K562 (cell line): Measurements from ENCODE around the gene STK32C. TPM values are rescaled to one million over a fixed set of nuclear protein-coding genes. Genes with fewer than 3 reads are reported as not detected.

Source experiments
- ATAC-seq: fragments of 200-7000 bp; cut with Tn5 transposase; 3 replicates; pipeline ENCODE4 v1.9.1; 2020; ENCODE audit warnings: moderate library complexity
- BruUV-seq: library from RNA; stranded (reverse); fragments of 400-500 nt; replicated peaks from 2 replicates; lab custom pipeline; 2021; lab: Mats Ljungman, UMichigan
- CTCF ChIA-PET: fragments of 300-600 bp; formaldehyde crosslinking; extraction: SDS; loops from one replicate; lab custom pipeline; 2021; ENCODE audit warnings: low intra/inter-chr PET ratio; lab: Yijun Ruan, JAX
- POLR2A ChIA-PET: fragments of 300-600, 350-650 bp; sonication (Branson Sonifier 250); formaldehyde crosslinking; extraction: SDS; loops from one replicate; lab custom pipeline; 2021; ENCODE audit warnings: antibody characterized with exemption, inconsistent platforms; lab: Yijun Ruan, JAX
- DNase-seq, 4 experiments: peaks; one replicate each; pipeline versions ENCODE4 v3.0.0 to v3.0.0-alpha.2; 2011 to 2018; ENCODE audit warnings: low spot score in 3 of 4, mixed read lengths in 3 of 4; ENCODE audit errors: extremely low read depth in 1 of 4
- FAIRE-seq: peaks from 2 replicates; lab custom pipeline; 2011; peaks lifted over from hg19 to GRCh38; lab: Jason Lieb, UNC
- H2AFZ ChIP-seq: 2 replicates; pipeline ENCODE4 v1.6.0; 2011; ENCODE audit warnings: low read depth, low read length, control low read depth, inconsistent platforms
- H3K27ac ChIP-seq: fragments of 200-600 bp; 3 replicates; pipeline ENCODE4 v1.8.0; 2011; ENCODE audit warnings: low read depth, mild to moderate bottlenecking, control low read depth, inconsistent platforms, low read length, moderate library complexity, mixed read lengths; ENCODE audit errors: extremely low read depth
- H3K27me3 ChIP-seq, 2 experiments: fragments of 300-600 bp in 1 of 2; 2 replicates in 1 of 2; 3 replicates in 1 of 2; pipeline versions ENCODE4 v1.6.0 to v1.8.0; 2011; ENCODE audit warnings: inconsistent platforms in 2 of 2, low read length in 2 of 2, mild to moderate bottlenecking in 1 of 2, mixed read lengths in 1 of 2, moderate library complexity in 1 of 2; ENCODE audit not compliant: control insufficient read depth in 2 of 2, insufficient read depth in 2 of 2
- H3K36me3 ChIP-seq: fragments of 300-600 bp; 3 replicates; pipeline ENCODE4 v1.8.0; 2011; ENCODE audit warnings: mild to moderate bottlenecking, low read length, inconsistent platforms; ENCODE audit not compliant: control insufficient read depth, insufficient read depth
- H3K4me1 ChIP-seq, 2 experiments: fragments of 200-600 bp in 1 of 2; replicated peaks in 1 of 2; 2 replicates in 1 of 2; 3 replicates in 1 of 2; pipeline versions ENCODE4 v1.5.1 to v1.8.0; 2011; ENCODE audit warnings: inconsistent platforms in 2 of 2, low read length in 2 of 2, mild to moderate bottlenecking in 1 of 2, mixed read lengths in 1 of 2, moderate library complexity in 1 of 2; ENCODE audit not compliant: control insufficient read depth in 2 of 2, insufficient read depth in 2 of 2
- H3K4me2 ChIP-seq: 2 replicates; pipeline ENCODE4 v1.6.1; 2011; ENCODE audit warnings: low read length, control low read depth, inconsistent platforms, mixed read lengths; ENCODE audit not compliant: insufficient read depth
- H3K4me3 ChIP-seq: fragments of 200-600 bp; sonication (generic), shearing (Covaris generic); 2 replicates; pipeline ENCODE4 v1.5.1; 2016; ENCODE audit warnings: control low read depth, inconsistent platforms
- H3K79me2 ChIP-seq: fragments of 200-600 bp; 3 replicates; pipeline ENCODE4 v1.8.0; 2011; ENCODE audit warnings: low read length, inconsistent platforms; ENCODE audit not compliant: control insufficient read depth, insufficient read depth
- H3K9ac ChIP-seq, 2 experiments: 2 replicates each; pipeline versions ENCODE4 v1.6.0 to v1.6.1; 2011; ENCODE audit warnings: low read depth in 2 of 2, low read length in 2 of 2, control low read depth in 1 of 2, inconsistent platforms in 1 of 2, mild to moderate bottlenecking in 1 of 2, mixed read lengths in 1 of 2; ENCODE audit not compliant: insufficient read depth in 1 of 2
- H3K9me1 ChIP-seq: one replicate; pipeline ENCODE4 v1.6.0; 2011; ENCODE audit warnings: inconsistent platforms, mild to moderate bottlenecking, low read length, moderate library complexity; ENCODE audit not compliant: control insufficient read depth, insufficient read depth
- H3K9me3 ChIP-seq: replicated peaks from 2 replicates; pipeline ENCODE4 v1.5.1; 2011; ENCODE audit warnings: low read depth, low read length, inconsistent platforms; ENCODE audit not compliant: control insufficient read depth, insufficient read depth
- H4K20me1 ChIP-seq: replicated peaks from 2 replicates; pipeline ENCODE4 v1.6.1; 2011; ENCODE audit warnings: low read length, inconsistent platforms, mixed read lengths; ENCODE audit not compliant: control insufficient read depth, insufficient read depth
- FOXK2 ChIP-seq, 2 experiments: fragments of 450-650 bp; IDR thresholded peaks in 1 of 2; conservative IDR thresholded peaks in 1 of 2; 2 replicates each; pipeline ENCODE4 v1.6.1; 2016; ENCODE audit warnings: low read depth in 2 of 2, mild to moderate bottlenecking in 1 of 2
- TSHZ1 ChIP-seq: fragments of 250-450 bp; sonication (Bioruptor Pico); IDR thresholded peaks from 2 replicates; pipeline ENCODE4 v1.4.0; 2020; ENCODE audit warnings: mild to moderate bottlenecking, moderate library complexity
- WGBS: fragments of 100-300 bp; shearing (Covaris generic); methylation state at CpG from one replicate; pipeline ENCODE4 v1.1.6; 2016; ENCODE audit warnings: low coverage, mixed read lengths; ENCODE audit not compliant: insufficient coverage; ENCODE audit errors: missing lambda C conversion rate; 5-methylcytosine and 5-hydroxymethylcytosine counted together
- in situ Hi-C: fragments of 300-500 bp; cut with MboI; formaldehyde crosslinking; loops from 4 replicates; pipeline ENCODE4 v1.15.0; 2018; ENCODE audit warnings: inconsistent platforms, mixed read lengths
- intact Hi-C: fragments of 100-400 bp; cut with micrococcal nuclease; formaldehyde crosslinking; loops from 2 replicates; pipeline ENCODE4 v1.14.2; 2022
- polyA plus RNA-seq, 8 experiments: library from polyadenylated mRNA; depleted of rRNA in 4 of 8; stranded (reverse) in 5 of 8; unstranded in 3 of 8; fragments of >200 nt; fragmentation: Nextera tagmentation in 2 of 8; fragmentation: Illumina TruSeq in 1 of 8; extraction: Ambion mirVana in 2 of 8; extraction: Trizol in 1 of 8; gene quantifications; 2 replicates each; pipeline versions ENCODE4 v1.2.1 to v1.2.3, GENCODE V29; 2011 to 2014; ENCODE audit warnings: inconsistent platforms in 1 of 8, missing spikeins in 1 of 8
- total RNA-seq, 7 experiments: library from RNA; depleted of rRNA in 6 of 7; stranded (reverse); fragments of >200 nt in 6 of 7; fragmentation: Illumina TruSeq in 2 of 7; extraction: Trizol in 2 of 7; gene quantifications; 2 replicates each; pipeline versions ENCODE4 v1.2.1 to v1.2.3, GENCODE V29; 2011 to 2021; ENCODE audit warnings: low replicate concordance in 1 of 7

Gene STK32C
- total and polyA plus RNA-seq, 9 of the 15 experiments (the other 6 are each of a cell fraction or from before 2014, with no cell fraction given), result 1.5 to 20.9 (median 6.5) TPM

GRCh38 chr10:132173185-132173584 is 134.6 kb downstream of the STK32C start:
- Histone ChIP-seq H3K27me3 (peaks cover 2 to 46% of the 10 kb centered on the region in 2 experiments; a peak in 4 of 5 replicates), H3K9ac (no peak overlapping the region), H3K9me3 (0 out of 2 replicates have a peak, but pooled peaks cover 3% of the 10 kb centered on the region), H3K36me3 (no peaks in the 10 kb centered on the region), H3K79me2 (no peaks in the 10 kb centered on the region), H2AFZ (no peak overlapping the region)
- POLR2A ChIA-PET, result no interaction called here
- ATAC-seq (no peak), DNase-seq (no peak)
- CTCF ChIA-PET, result no interaction called here
- in situ Hi-C loops, result no loop called here
- TF ChIP-seq FOXK2 (conservative IDR thresholded peaks at IDR 0.05 in 1 of 2, IDR thresholded peaks at IDR 0.05 in 1 of 2; ENCODE audit: low read depth in 2 of 2) (no peak), TSHZ1 (no peak)
- TF ChIP-seq, all 486 proteins: peak for 0
- no peak for FAIRE-seq
- Histone ChIP-seq H3K27ac (no peak overlapping the region), H4K20me1 (no peaks in the 10 kb centered on the region), H3K4me1 (peaks cover 0 to 7% of the 10 kb centered on the region in 2 experiments; a peak in 1 of 5 replicates), H3K9me1 (no peaks in the 10 kb centered on the region), H3K4me2 (no peak overlapping the region), H3K4me3 (no peak overlapping the region)
- WGBS, result 32% methylated on average over 5 of the region's 5 CpGs
- BruUV-seq, result no TSS peak
- intact Hi-C loops, result no loop called here
